ENCODE data around the gene ITGAL. TPM values are rescaled to one million over a fixed set of nuclear protein-coding genes. Genes with fewer than 3 reads are reported as not detected.

ITGAL gene
- total and polyA plus RNA-seq, 2 of the 13 experiments (the other 11 are each of a cell fraction or from before 2014, with no cell fraction given) = 0.86 to 1.2 TPM

GRCh38 chr16:30557707-30557956 lies 85.1 kb downstream of the ITGAL start (continued):
- peak in 1 of 2 experiments; percentile 5; a peak in 1 of 4 replicates for TF ChIP-seq HMGXB4 (CRISPR knock-in tag; IDR thresholded peaks at IDR 0.05; ENCODE audit: borderline replicate concordance in 1 of 2, low read depth in 1 of 2)
- TF ChIP-seq SRSF1 (optimal IDR thresholded peaks at IDR 0.05; ENCODE audit: low read depth, low read length) = peak; percentile 1
- TF ChIP-seq POLR2AphosphoS2 (IDR thresholded peaks at IDR 0.05; ENCODE audit: low read depth, low read length) = no peak
- TF ChIP-seq ZNF607 (CRISPR knock-in tag; IDR thresholded peaks at IDR 0.05; ENCODE audit: borderline replicate concordance) = 0 out of 2 replicates have a peak, but pooled peaks have one; percentile 11
- TF ChIP-seq ZNF337 (CRISPR knock-in tag; IDR thresholded peaks at IDR 0.05; ENCODE audit: borderline replicate concordance, low read depth) = 0 out of 2 replicates have a peak, but pooled peaks have one; percentile 13
- TF ChIP-seq IRF2 (CRISPR knock-in tag; IDR thresholded peaks at IDR 0.05) = 0 out of 2 replicates have a peak, but pooled peaks have one; percentile 14
- TF ChIP-seq SNAPC4 (CRISPR knock-in tag; IDR thresholded peaks at IDR 0.05) = peak; percentile 39; the same call in 1 of the 2 replicates
- 0 out of 2 replicates have a peak, but pooled peaks have one; percentile 58 for TF ChIP-seq PATZ1 (CRISPR knock-in tag; IDR thresholded peaks at IDR 0.05)
- peak; percentile 9; the same call in 1 of the 2 replicates for TF ChIP-seq MAX (IDR thresholded peaks at IDR 0.05)
- TF ChIP-seq SKI (IDR thresholded peaks at IDR 0.05; ENCODE audit: partially characterized antibody) = peak; percentile 23
- peak; percentile 22; the same call in 1 of the 2 replicates for TF ChIP-seq ZNF572 (CRISPR knock-in tag; IDR thresholded peaks at IDR 0.05)
- no peak for TF ChIP-seq ZNF878 (CRISPR knock-in tag; IDR thresholded peaks at IDR 0.05)
- peak; percentile 43; the same call in 1 of the 2 replicates for TF ChIP-seq ZNF792 (CRISPR knock-in tag; IDR thresholded peaks at IDR 0.05)
- TF ChIP-seq THAP9 (CRISPR knock-in tag; IDR thresholded peaks at IDR 0.05; ENCODE audit: borderline replicate concordance) = no peak
